MCF 10A (cell line): Measurements from ENCODE around the gene MRRF. TPM values are rescaled to one million over a fixed set of nuclear protein-coding genes. Genes with fewer than 3 reads are reported as not detected.

Experiments
- BruUV-seq: library from RNA; stranded (reverse); fragments of 400-500 nt; replicated peaks from 2 replicates; lab custom pipeline; 2021; lab: Mats Ljungman, UMichigan
- CTCF ChIA-PET: fragments of 300-600 bp; sonication (Branson Sonifier 250); formaldehyde crosslinking; extraction: SDS; loops from one replicate; lab custom pipeline; 2021; ENCODE audit warnings: antibody characterized with exemption, inconsistent platforms; lab: Yijun Ruan, JAX
- POLR2A ChIA-PET: fragments of 300-600, 350-650 bp; sonication (Branson Sonifier 250); formaldehyde crosslinking; extraction: SDS; loops from one replicate; lab custom pipeline; 2020; ENCODE audit warnings: antibody characterized with exemption, inconsistent platforms; lab: Yijun Ruan, JAX
- DNase-seq: peaks from one replicate; pipeline ENCODE4 v3.0.0-alpha.2; 2018; ENCODE audit not compliant: unreplicated experiment
- H3K27ac Mint-ChIP-seq: one replicate; pipeline ENCODE4 v1.8.0; 2022; ENCODE audit warnings: mild to moderate bottlenecking, low read depth, mixed read lengths; ENCODE audit not compliant: unreplicated experiment
- H3K27me3 Mint-ChIP-seq: one replicate; pipeline ENCODE4 v1.8.0; 2022; ENCODE audit warnings: mixed read lengths; ENCODE audit not compliant: insufficient read depth, unreplicated experiment
- H3K36me3 Mint-ChIP-seq: one replicate; pipeline ENCODE4 v1.8.0; 2022; ENCODE audit warnings: mild to moderate bottlenecking, moderate library complexity, mixed read lengths; ENCODE audit not compliant: insufficient read depth, unreplicated experiment
- H3K4me1 Mint-ChIP-seq: one replicate; pipeline ENCODE4 v1.8.0; 2022; ENCODE audit warnings: mixed read lengths; ENCODE audit not compliant: insufficient read depth, unreplicated experiment
- H3K4me3 Mint-ChIP-seq: one replicate; pipeline ENCODE4 v1.8.0; 2022; ENCODE audit warnings: mild to moderate bottlenecking, moderate library complexity, mixed read lengths; ENCODE audit not compliant: unreplicated experiment
- H3K9me3 Mint-ChIP-seq: one replicate; pipeline ENCODE4 v1.8.0; 2022; ENCODE audit warnings: mixed read lengths; ENCODE audit not compliant: unreplicated experiment
- intact Hi-C: fragments of 100-400 bp; cut with micrococcal nuclease; formaldehyde crosslinking; loops from 2 replicates; pipeline ENCODE4 v1.14.1; 2022
- total RNA-seq: library from RNA; stranded (reverse); gene quantifications from 2 replicates; pipeline ENCODE4 v1.2.3, GENCODE V29; 2022
- TF ChIP-seq, protein P1 (sequence below): fragments of 200-600 bp; IDR thresholded peaks from one replicate; pipeline ENCODE4 v1.8.0; 2022; ENCODE audit warnings: antibody characterized with exemption, mild to moderate bottlenecking; ENCODE audit not compliant: unreplicated experiment

The MRRF gene
- total RNA-seq, 1 experiment from 2014 or later: 90.3 TPM

DNA sequence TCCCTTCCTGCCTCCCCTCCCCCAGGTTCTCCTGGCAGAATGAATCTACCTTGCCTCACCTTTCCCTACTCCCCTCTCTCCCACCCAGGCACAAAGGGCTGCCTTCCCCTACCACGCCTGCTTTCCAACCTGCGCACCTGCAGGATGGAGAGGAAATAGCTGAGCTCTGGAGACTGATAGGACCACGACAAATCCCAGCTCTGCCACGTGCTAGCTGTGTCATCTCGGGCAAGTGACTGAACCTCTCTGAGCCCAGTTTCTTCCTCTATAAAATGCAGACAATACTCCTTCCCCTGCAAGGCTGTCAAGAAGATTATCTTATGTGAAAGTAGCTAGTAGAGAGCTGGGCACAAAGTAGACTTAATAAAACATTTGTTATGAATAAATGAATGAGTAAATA lies 74.9 kb downstream of the MRRF start:
- H3K36me3 Mint-ChIP-seq: peaks cover 2% of the 10 kb centered on the region
- no peak overlapping the region for H3K4me3 Mint-ChIP-seq
- peaks cover 20% of the 10 kb centered on the region for H3K27me3 Mint-ChIP-seq
- intact Hi-C loops: no loop called here
- TF ChIP-seq, protein P1, sequence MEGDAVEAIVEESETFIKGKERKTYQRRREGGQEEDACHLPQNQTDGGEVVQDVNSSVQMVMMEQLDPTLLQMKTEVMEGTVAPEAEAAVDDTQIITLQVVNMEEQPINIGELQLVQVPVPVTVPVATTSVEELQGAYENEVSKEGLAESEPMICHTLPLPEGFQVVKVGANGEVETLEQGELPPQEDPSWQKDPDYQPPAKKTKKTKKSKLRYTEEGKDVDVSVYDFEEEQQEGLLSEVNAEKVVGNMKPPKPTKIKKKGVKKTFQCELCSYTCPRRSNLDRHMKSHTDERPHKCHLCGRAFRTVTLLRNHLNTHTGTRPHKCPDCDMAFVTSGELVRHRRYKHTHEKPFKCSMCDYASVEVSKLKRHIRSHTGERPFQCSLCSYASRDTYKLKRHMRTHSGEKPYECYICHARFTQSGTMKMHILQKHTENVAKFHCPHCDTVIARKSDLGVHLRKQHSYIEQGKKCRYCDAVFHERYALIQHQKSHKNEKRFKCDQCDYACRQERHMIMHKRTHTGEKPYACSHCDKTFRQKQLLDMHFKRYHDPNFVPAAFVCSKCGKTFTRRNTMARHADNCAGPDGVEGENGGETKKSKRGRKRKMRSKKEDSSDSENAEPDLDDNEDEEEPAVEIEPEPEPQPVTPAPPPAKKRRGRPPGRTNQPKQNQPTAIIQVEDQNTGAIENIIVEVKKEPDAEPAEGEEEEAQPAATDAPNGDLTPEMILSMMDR: no peak
- H3K9me3 Mint-ChIP-seq: no peaks in the 10 kb centered on the region
- no TSS peak for BruUV-seq
- peaks cover 7% of the 10 kb centered on the region for H3K4me1 Mint-ChIP-seq
- DNase-seq: no peak
- no peak overlapping the region for H3K27ac Mint-ChIP-seq
- POLR2A ChIA-PET: interaction anchor here (0.6 to 1.6 kb wide), 5 partner anchors 10 to 821 kb away, joined by 3 to 6 read pairs (median 3); partner anchors contain the start of genes MRRF and RBM18
- CTCF ChIA-PET: interaction anchor here (0.6 to 18.2 kb wide), 7 partner anchors 10 to 345 kb away, joined by 3 to 473 read pairs (median 3); no protein-coding TSS in a partner anchor

- TF ChIP-seq, protein P1: no peak
- BruUV-seq: no TSS peak
- no peak overlapping the region for H3K27ac Mint-ChIP-seq
- no peak for DNase-seq
- H3K4me1 Mint-ChIP-seq: peaks cover 7% of the 10 kb centered on the region
- H3K36me3 Mint-ChIP-seq: no peaks in the 10 kb centered on the region
- intact Hi-C loops: no loop called here
- CTCF ChIA-PET: interaction anchor here (0.7 to 18.2 kb wide), 6 partner anchors 10 to 244 kb away, joined by 3 to 473 read pairs (median 7); no protein-coding TSS in a partner anchor
- no peaks in the 10 kb centered on the region for H3K9me3 Mint-ChIP-seq
- POLR2A ChIA-PET: interaction anchor here (0.6 to 1.6 kb wide), 4 partner anchors 21 to 821 kb away, joined by 3 to 6 read pairs (median 3); partner anchors contain the start of genes MRRF and RBM18
- peaks cover 20% of the 10 kb centered on the region for H3K27me3 Mint-ChIP-seq
- no peak overlapping the region for H3K4me3 Mint-ChIP-seq
These were observed 75.5 kb downstream of the MRRF start for GRCh38 chr9:122340161-122340560.

DNA sequence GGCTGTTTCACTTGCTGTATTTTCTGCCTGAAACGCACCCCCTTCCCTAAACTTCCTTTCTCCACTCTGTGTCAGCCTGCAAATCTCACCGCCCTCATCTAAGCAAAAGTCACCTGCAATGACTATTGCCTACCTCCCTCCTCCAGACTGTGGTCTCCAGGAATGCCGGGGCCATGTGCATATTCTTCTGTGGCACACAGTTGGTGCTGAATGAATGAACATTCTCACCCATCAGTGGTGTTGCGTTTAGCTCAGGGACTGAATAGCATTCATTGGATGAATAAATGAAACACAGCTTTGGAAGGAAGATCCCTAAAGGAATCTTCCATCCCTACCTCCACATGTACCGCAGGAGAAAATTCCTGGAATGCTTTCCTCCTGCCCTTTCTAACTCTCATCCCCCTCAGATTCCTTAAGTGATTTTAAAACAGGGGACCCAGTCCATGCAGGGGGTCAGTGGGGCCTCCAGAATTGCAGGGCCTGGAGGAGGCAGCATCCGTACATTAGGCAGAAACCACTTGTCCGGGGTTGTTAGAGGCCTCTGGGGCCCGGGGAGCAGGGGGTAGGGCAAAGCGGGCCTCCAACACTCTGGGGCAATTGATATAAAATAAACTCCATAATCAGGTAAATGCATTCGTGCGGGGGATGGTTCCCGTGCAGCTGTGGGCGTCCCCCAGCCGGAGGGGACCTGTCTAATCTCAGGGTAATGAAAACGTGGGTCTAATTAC lies 77.8 kb downstream of the MRRF start:
- ChIA-PET CTCF (interaction anchor here (0.9 to 18.2 kb wide), 3 partner anchors 8 to 247 kb away, joined by 3 to 473 read pairs (median 3); no protein-coding TSS in a partner anchor), POLR2A (no interaction called here)
- TF ChIP-seq, protein P1: no peak
- Mint-ChIP-seq H3K4me3 (no peak overlapping the region), H3K27ac (no peak overlapping the region), H3K27me3 (peaks cover 20% of the 10 kb centered on the region), H3K9me3 (no peaks in the 10 kb centered on the region), H3K36me3 (no peaks in the 10 kb centered on the region), H3K4me1 (peaks cover 7% of the 10 kb centered on the region)
- intact Hi-C loops: no loop called here
- DNase-seq: no peak
- no TSS peak for BruUV-seq
